ENCODE data around the gene KIF13A.
"Not testable (repeated sequence)": the region's sequence is repeated elsewhere in the genome, so short reads cannot be mapped to it uniquely, and the experiment has no call there.

Gene KIF13A

DNA sequence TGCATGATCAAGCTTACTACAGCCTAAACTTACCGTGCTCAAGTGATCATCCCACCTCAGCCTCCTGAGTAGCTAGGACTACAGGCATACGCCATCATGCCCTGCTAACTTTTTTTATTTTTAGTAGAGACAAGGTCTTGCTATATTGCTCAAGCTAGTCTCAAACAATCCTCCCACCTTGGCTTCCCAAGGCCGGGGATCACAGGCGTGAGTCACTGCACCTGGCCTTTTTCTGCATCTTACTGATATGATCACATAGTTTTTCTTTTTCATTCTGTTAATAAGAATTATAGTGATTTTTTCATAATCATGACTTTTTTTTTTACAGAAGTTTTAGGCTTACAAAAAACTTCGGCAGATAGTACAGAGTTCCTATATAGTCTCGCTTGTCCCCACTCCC lies 93.2 kb downstream of the KIF13A start:
- no peak for DNase-seq

DNA sequence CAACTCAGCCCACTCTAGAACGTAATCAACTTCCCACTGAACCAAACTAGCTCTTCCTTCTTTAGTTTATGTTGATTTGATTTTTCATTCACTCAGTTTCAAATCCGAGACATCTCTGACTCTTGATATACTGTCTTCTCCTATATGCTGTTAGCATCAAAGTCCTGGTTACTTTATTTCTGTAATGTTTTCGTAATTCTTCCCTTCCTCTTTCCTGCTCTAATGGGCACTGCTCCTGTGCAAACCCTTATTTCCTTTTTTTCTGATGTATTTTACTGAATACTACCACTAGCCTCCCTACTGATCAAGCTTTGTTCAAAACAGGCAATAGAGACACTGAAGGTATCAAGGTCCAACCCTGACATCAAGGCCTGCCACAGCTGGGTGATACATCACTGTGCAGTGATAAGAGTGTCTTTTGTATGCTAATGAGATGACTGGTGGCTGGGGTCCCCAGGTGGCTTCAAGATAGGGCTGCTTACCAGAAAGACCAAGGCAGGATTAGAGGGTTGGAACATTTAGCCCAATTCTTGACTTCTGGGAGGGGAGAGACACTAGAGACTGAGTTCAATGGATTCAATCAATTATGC lies 95.2 kb downstream of the KIF13A start:
- DNase-seq = no peak

DNA sequence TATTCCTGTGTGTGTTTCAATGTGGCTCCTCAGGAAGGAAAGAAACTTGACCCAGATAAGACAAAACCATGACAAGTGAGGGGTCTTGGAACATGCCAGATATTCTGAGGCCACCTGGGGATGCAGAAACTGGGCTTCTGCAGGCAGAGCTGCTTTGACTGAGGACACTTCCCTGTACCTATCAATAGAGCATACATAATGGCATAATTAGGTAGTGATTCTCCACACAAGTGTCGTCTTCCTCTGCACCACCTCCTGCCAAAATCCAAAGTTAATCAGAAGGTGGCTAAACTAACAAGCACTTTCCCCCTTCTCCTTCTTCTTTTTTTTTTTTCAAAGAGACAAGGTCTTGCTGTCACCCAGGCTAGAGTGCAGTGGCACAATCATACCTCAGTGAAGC lies 97.1 kb downstream of the KIF13A start:
- no peak for DNase-seq

DNA sequence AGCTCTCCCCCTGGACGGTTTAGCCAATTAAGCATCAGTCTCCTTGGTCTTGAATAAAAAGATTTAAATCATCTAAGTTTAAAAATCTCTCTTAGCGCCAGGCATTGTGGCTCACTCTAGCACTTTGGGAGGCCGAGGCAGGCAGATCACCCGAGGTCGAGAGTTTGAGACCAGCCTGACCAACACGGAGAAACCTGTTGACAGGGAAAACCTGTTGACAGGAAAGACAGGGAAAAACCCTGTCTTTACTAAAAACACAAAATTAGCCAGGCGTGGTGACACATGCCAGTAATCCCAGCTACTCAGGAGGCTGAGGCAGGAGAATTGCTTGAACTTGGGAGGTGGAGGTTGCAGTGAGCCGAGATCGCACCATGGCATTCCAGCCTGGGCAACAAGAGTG lies 97.7 kb downstream of the KIF13A start:
- DNase-seq = not testable (repeated sequence)

DNA sequence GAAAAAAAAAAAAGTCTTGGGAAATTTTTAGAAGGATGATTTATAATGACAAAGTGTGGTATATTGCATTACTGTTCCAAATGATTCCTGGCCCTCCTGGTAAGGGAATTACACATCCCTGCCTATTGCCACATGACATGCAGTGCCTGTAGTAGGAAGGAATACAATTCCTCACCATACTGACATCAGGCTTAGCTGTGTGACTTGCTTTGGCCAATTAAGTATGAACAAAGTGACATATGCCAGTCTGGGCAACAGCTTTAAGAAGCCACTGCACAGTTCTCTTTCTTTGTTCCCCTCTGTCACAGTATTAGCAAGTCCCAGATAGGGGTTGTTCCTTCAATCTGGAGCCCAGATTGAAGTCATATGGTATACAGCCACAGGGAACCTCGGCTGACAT lies 100.5 kb downstream of the KIF13A start:
- no peak for DNase-seq

DNA sequence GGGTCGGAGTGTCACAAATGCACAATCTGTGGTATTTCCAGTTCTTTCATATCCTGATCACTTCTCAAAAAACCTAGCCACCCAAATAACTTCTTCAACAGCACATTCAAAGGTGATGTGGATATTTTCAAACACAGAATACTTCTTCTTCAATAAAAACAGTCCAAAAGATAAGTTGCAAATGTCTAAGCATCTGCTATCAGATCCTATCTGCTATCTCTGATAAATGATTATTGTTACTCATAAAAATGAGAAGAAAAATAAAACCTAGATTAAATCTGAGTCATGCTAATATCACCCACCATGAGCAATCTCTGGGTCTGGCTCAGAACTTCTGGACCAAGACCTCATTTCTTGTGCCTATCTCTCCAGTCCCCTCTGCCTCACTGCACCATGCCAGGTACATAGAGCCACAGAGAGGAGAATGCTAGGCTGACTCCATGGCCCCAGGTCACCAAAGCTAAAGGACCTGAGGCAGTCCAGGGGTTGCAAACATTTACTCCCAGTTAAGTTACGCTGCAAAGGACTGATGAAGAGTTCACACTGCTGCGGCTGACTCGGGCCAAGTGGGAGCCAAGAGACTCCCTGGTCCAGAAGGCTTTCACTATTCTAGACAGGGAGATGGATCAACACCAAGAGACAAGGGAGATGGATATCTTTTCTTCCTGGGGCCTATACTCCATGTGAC lies 101.4 kb downstream of the KIF13A start:
- DNase-seq = no peak

DNA sequence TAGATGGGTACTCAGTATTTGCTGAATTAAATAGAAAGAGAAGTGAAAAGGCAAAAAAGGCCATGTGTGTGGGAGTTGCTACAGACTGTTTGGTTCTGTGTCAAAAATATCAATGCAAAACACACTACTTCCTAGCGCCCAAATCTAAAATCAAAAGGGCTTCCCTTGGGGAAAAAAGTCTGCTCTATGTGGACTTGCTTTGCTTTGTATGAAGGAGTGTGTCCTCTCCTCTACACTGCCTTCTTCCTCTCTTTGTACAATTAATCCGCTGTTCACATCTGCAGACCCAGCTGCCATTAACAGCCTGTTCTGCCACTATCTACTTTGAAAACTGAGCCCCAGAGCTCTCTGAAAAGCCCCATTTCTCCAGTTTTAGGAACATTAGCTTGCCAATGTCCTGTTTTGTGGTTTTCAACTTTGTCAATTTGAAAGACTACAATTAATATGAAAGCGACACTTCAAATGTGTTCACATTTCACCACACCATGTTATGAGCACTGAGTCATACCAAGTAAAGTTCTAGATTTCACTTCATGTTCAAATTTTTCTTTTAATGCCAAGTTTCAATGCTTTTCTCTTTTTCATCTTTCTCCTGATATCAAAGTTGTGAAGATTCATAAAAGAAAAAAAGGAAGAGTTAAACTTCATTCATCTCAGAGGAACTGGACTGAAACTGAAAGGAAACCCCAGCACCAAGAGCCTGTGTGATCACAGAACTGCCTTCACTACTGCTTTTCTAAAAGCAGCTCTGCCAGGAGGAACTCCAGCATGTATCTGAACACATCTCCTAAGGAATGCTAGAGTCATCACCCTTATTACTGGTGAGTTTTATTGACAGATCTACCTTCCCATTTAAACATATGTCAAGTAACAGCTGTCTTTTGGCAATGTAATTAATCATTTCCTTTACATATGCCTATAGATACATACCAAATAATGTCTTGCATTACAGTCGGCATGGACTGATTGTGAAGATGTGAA lies 102.6 kb downstream of the KIF13A start:
- DNase-seq = no peak

DNA sequence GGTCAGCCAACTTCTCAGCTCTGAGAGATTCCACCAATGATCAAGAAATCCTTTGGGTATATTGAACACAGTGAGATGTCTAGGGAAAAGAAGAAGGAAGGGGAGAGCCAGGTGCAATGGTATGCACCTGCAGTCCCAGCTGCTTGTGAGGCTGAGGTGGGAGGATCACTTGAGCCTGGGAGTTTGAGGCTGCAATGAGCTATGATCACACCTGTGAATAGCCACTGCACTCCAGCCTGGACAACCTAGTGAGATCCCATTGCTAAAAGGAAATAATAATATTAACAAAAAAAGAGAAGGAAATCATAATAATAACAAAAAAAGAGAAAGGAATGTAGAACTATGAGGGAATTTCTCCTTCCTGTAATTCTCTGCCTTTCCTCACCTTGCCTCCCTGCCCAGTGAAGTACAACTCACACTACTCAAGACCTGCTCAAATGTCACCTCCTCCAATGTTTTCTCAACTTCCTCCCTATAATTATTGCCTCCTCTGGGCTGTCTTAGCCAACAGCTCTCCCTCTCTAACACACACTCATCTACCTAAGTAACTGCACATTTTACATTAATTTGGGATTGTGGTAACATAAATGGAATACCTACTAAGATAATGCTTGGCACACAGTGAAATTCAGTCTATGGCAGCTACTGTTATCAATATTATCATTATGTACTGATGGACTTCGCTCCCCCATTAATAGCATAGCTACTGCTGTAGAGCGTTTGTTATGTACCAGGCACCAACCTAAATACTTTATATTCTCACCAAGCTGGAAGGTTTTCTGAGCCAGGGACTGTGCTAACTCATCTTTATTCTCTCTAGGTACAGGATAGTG lies 103.6 kb downstream of the KIF13A start:
- no peak for DNase-seq

DNA sequence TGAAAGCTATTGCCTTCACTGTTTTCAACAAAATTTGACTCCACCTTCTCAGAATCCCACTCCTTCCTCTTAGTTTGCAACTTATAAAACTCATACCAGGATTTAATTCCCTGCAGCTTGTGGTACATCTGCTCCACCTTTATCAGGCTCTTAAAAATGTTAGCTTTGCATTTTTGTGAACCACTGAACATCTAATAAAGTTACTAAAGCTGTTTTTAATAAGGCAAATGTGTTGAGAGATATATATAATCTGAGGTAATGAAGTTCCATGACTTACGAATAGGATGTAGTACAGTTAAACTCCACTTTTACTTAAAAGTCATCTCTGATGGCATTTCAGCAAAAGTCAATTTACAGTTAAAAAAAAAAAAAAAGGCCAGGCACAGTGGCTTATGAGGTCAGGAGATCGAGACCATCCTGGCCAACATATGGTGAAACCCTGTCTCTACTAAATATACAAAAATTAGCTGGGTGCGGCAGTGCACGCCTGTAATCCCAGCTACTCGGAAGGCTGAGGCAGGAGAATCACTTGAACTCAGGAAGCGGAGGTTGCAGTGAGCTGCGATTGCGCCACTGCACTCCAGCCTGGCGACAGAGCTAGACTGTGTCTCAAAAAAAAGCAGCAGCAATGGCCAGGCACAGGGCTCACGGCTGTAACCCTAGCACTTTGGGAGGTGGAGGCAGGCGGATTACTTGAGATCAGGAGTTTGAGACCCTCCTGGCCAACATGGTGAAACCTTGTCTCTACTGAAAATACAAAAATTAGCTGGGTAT lies 106.2 kb downstream of the KIF13A start:
- DNase-seq = peak in 1 of 2 donors; percentile 35

DNA sequence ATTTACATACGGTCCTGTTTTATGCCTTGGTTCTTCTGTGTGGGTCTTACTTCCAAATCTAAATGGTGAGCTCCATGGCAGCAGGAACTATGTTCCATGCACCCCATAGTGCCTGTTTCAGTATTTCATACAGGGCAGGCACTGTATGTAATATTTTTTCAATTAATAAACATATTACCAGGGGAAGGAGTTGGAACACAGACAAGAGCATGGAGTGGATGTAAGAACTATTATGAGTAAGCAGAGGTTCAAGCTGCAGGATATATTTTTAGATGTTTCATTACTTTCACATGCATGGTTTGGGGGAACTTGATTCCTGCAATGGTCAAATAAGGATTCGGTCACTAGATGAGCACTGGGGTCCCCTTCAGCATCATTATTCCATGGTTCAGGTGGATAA lies 108.3 kb downstream of the KIF13A start:
- no peak for DNase-seq

DNA sequence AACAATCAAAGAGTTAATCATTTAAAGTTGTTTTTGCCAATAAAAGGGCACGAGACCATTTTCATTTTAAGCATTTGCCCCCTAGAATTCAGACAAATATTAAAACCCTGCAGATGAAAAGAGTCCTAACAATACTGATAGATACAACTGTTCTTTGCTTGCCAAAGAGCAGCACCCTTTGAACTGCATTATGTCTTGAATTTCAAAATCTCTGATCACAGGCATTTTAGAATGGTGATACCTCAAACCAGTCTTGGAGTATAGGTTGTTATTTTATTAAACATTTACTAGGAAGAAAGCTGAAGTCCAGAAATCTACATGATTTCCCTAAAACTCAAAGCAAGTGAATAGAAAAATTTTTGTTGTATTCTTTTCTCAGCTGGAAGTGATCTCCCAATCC lies 108.7 kb downstream of the KIF13A start:
- DNase-seq = no peak

DNA sequence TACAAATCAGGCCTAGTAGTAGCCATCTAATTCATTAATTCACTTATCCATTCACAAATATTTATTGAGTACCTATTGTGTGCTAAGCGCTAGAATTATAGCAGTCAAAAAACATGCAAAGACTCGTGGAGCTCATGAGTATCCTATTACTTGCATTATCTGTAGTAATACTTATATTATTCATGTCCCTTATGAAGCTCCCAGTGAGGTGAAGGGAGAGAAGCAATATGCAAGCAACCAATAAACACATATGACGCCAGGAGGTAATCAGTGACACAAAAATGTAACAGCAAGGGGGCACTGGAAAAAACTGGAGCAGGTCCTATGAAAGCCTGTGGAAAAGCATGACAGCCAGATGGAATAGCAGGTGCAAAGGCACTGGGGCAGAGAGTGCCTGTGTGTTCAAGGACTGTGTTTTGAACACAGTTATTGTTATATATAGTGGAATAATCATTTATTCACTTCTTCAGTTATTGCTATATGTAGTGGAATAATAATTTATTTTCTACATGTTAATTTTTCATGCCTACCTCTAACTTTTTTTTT lies 109.5 kb downstream of the KIF13A start:
- DNase-seq = no peak

DNA sequence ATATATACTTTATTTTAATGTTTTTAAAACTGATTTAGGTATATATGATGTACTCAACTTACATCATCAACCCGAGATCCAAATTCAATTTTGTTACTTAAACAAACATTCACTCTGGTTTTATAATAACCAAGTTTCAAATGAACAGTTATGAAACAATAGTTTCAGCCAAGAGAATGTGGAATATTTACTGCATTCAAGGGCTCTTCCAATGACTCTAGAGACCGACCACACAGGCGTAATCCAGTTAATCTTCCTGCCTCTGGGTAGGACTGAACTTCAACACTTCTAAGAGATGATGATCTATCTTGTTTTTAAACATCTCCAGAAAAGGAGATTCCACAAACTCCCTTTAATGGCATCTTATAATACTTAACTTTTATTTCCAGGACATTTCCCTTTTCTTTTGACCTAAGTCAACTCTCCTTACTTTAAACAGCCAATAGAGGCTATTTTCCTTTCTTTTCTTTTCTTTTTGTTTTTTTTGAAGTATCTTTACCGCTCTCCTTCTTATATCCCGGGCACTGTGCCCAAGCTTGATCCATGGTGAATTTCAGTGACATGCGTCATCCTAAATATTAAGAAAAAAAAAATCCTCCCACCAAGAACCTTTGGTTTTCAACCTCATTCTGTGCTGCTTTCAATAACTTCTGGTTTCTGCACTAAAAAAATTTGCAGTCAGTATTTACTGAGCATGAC lies 110.1 kb downstream of the KIF13A start:
- DNase-seq = no peak

DNA sequence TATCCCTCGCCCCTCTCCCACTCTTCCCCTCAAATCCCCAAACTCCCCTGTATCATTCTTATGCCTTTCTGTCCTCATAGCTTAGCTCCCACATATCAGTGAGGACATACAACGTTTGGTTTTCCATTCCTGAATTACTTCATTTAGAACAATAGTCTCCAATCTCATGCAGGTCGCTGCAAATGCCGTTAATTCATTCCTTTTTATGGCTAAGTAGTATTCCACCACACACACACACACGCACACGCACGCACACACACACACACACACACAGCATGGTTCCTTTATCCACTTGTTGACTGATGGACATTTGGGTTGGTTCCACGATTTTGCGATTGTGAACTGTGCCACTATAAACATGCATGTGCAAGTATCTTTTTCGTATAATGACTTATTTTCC lies 112.7 kb downstream of the KIF13A start:
- no peak for DNase-seq

DNA sequence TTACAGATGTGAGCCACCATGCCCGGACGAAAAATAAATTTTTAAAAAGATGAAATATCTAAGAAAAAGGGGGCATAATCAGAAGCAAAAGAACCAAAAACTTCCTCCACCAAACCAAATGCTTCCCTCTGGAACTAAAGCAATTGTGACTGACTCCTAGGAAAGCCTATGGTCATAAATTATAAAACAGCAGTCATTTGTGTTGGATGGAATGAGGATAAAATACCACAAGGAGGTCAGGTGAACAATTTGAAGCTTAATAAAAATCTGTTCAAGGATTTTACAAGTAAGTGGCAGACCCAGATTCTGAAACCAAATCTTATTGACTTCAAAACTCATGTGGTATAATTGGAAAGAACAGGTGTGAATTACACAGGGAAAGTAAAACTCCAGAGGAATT lies 114.5 kb downstream of the KIF13A start:
- DNase-seq = no peak

DNA sequence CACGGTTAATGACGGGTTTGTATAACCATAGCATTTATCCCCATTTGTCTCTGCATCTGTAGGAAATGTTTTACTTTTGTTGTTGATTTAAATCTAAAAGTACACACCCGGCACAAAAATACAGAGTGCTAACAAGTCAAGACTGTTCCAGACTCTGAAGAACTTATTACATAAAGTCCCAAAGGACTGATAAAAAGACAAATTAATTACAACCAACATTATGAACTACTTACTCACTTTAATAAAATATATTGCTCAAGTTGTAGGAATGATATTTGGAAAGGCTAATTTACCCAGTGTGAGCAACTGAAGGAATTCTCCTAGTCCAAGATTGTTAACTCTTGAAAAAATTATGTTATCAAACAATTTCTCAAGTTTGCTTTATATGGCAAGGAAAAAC lies 115.6 kb downstream of the KIF13A start:
- DNase-seq = no peak

DNA sequence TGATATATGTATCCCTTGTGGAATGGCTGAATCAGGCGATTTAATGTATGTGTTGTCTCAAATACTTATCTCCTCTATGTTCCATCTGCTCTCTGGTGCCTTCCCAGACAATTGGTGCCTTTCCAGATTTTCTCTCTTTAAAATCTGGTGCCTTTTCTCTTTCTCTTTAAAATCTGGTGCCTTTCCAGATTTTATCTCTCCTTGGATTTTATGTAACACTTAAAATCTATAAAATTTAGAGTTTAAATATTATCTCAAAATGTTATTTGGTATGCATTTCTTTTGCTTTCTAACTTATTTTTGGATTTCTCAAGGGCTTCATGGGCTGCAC lies 116.3 kb downstream of the KIF13A start:
- no peak for DNase-seq

DNA sequence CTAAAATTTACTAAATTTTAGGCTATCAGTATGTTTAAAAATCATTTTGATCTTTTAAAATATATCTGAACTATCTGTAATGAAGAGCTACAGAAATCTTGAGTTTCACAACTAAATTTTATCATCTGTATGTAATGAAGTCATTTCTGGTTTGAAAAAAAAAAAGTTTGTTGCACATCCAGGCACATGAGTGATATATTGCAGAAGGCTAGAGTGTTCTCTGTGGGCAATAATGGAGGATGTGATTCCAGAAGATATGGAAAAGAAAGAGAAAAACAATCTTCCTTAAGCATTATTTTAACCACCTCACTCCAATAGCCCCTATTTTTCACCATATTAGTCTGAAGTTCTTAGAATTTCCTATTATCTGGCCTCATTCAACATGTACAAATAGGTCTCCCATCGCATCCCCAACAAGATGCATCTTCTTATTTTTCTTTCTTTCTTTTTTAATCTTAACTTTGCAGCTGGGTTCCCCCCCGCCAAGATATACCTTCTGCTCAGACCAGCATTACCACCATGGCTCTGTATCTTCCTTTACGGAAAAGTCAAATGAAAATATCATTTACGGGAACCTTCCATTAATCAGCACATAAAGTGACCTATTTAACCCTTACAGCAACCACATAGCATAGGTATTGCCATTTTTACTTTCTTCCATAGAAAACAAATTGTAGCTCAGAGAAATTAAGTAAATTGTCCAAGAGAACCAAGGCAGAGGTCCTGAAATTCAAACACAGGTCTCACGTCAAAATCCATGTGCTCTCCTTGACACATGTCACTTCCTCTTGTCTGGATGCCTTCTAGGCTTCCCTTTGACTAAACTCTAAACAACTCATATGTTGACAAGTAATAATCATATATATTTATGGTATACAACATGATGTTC lies 116.9 kb downstream of the KIF13A start:
- no peak for DNase-seq

DNA sequence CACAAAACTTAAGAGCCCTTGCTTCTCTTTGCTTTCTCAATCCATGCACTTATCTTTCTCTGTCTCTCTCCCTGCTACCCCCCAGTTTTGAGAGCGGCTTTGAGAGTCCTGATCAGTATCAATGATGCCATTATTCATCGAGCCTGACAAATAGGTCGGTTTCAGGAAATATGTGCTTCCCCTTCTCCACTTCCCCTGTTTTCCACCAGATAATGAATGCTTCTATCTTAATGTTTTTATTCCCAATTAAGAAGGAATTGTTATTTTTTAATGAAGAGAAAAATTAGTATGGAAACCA lies 117.7 kb downstream of the KIF13A start:
- DNase-seq = no peak

DNA sequence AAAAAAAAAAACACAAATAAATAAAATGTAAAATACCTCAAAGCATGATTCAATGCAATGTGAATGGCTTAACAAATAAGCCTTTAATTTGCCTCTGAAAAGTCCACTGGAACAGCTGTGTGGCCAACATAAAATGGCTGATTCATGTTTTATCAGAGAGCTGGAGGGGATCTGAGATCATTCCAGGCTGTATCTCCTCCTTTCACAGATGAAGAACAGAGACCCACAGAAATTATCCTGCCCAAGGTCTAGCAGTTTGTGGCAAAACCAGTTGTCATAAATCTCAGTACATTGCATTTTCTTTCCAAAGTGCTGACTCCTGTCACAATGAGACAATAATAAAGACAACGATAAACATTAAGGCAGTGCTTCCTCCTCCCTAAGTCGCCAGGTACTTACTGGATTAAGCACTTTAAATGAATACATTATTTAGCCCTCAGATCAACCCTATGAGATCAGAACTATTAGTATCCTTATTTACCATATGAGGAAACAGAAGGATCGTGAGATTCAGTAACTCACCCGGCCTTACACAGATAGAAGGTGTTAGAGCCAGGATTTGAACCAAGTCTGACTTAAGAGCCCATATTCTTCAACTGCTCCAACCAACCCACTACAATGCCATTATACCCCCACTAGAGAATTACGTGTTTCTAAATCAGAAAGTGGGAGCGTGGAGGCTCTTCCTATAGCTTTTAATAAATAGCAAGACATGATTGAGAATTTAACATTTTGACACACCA lies 118.3 kb downstream of the KIF13A start:
- DNase-seq = no peak

Measured in CD4-positive, alpha-beta T cell treated with Interleukin-4 for 1 hour (primary cell).